NCI-H526 treated with DMSO at 0.1 percent for 48 hours (cell line): Measurements from ENCODE around the gene NECTIN4.
"Not testable (repeated sequence)": the region's sequence is repeated elsewhere in the genome, so short reads cannot be mapped to it uniquely, and the experiment has no call there.

Experiments used
- DNase-seq: peaks from one replicate; lab custom pipeline; 2025; lab: John Stamatoyannopoulos, UW

The NECTIN4 gene

DNA sequence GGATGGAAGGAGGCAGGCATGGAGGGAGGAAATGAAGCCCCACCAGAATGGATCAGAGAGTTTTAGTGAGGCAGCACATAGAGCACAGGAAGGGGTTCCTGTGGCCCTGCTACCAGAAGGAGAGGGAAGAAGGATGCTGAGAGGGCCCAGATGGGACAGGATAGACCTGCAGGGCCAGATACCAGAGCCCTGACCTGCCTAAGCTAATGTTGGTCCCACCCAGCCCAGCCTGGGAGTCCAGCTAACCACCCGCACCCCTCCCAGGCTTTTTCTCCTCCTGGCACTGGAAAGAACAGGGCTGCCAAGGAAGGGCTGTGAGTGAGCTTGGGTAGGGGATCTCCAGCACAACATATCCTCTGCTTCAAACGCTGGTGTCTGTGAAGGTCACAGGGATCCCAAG lies 6.9 kb downstream of the NECTIN4 start:
- DNase-seq, result no peak

DNA sequence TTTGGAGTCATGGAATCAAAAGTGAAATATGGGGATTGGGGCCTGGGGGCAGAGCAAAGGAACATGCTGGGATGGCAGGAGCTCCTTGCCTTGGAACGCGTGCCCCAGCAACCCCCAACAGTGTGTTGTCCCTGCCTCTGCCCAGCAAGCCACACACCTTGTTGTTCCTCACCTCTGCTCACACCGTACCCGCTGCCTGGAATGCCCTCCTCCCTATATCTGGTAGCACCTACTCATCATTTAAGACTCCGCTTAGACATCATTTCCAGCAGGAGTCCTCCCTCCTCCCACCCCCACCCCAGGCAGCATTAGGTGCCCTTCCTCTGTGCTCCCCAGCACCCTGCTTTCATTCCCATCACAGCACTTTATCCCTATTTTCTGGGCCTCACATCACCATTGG lies 7.8 kb downstream of the NECTIN4 start:
- DNase-seq, result no peak

DNA sequence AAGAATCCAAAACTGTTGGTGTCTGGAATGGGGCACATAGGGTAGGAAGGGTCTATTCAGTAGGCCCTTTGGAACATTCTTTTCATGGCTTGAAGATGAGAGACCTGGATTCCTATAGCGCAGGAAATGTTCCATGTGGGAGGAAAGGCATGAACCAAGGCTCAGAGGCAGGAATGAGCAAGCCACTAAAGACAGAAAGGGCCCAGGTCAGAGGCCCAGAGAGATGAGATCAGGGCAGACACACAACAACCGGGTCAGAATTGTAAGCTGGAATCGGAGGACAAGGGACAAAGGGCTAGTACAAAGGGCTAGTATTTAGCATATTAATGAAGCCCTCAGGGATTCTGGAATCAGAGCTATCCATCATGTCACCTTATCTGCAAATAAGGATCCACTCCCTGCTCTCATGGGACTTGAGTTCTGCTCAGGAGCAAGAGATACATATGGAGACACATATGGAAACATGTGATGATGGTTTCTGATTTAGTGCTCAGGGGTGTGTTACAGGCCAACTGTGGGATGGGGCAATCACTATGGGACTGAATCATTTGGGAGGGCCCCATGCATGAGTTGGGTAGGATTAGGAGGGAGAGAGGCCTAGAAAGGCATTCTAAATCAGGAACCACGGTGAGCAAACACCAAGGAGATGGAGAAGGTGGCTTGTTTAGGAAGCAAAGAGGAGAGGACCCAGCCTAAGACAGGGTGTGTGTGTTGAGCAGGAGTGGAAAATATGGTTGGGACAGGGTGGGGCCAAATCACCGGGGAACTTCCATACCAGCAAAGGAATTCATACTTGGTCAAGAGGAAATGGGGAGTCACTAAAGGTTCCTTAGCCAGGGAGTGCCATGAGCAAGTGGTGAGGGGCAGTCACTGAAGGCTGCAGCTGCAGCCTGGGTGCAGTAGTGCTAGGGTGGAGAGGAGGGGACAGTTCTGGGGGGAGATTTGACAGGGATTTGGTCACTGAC lies 8.6 kb downstream of the NECTIN4 start:
- no peak for DNase-seq

DNA sequence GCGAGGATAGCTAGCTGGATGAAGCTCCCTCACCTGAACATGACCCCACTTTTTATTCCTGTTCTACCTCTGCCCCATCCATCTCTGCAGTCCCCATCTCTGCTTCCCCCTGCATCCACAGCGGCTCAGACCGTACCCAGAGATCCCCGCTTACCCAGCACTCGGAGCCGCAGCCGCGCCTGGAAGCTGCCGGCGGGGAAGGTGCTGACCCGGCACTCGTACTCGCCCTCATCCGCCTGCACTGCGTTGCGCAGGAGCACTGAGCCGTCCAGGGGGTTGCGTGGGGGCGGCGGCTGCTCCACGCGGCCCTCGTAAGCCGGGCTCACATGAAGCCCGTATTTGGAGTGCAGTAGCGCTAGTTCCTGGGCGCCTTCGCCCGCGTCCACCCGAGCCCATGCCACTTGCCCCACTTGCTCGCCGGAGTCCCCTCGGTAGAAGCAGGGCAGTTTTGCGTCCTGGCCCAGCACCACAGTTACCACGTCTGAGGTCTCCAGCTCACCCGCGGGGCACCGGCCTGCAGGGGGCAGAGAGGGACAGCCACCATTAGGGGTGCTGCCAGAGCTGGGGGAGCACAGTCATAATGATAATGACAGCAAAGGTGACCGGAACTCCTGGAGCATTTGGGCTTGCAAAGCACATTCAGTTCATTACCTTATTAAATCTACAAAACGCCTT lies 9.8 kb downstream of the NECTIN4 start:
- no peak for DNase-seq

DNA sequence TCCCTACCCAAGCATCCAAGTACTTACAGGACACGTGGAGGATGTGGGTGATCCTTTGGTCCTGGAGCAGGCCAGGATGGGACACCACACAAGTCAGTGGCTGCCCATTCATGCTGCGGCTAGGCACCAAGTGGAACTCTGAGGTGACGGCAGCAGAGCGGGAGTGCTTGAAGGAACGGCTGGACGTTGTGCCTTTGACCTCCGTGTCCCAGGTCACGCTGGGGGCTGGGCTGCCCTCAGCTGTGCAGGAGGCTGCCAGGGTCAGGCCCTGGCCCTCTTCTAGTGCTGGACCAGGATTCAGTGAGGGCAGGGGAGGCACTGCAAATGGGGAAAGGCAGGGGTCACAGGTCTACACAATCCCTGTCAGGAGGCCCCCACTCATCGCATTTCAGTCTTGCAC lies 11.9 kb downstream of the NECTIN4 start:
- DNase-seq, result no peak

DNA sequence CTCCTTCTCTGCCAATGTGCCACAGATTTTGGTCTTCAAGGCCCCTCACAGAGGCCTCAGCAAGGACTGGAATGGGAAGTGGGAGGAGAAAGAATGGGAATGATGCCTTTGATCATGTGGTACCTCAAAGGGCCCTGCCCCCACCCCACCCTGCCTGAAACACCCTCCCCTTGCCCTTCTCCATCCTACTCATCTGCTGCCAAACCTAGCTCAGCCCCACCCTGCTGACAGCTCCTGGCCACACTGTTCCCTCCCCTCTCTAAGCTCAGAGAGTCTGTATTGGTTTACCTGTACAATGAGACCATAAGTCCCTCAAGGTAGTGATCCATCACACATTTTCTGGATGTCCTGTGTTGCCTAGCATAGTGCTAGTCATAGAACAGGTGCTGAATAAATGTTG lies 12.9 kb downstream of the NECTIN4 start:
- DNase-seq, result no peak

DNA sequence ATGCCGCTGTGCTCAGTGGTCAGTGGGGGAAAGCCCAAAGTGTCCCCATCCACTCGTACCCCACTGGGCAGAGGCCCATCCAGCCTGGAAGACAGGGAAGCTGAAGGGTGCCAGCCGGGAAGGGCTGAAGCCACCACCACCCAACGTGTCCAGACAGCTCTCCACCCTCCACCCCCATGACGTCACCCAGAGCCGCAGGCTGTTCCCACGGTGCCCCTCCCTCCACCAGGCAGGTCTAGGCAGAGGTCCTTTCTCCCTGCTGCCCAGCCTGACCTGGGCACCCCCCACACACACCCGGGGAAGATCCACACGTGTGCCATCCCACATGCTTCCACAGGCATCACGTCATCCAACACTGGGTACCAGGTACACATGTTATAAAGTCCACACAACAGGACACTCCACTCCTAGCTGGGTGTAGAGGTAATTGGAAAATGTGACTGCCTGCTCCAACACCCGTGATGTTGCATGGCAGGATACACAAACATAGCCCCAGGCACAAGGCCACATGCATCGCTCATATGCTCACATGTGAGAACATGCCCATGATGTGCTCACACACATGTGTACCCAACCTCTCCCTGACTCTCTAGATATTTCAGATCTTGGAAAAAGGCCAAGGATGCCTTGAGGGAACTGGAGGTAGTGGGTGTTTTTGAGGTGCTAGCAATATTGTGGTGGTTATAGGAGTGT lies 14.5 kb downstream of the NECTIN4 start:
- DNase-seq, result no peak

DNA sequence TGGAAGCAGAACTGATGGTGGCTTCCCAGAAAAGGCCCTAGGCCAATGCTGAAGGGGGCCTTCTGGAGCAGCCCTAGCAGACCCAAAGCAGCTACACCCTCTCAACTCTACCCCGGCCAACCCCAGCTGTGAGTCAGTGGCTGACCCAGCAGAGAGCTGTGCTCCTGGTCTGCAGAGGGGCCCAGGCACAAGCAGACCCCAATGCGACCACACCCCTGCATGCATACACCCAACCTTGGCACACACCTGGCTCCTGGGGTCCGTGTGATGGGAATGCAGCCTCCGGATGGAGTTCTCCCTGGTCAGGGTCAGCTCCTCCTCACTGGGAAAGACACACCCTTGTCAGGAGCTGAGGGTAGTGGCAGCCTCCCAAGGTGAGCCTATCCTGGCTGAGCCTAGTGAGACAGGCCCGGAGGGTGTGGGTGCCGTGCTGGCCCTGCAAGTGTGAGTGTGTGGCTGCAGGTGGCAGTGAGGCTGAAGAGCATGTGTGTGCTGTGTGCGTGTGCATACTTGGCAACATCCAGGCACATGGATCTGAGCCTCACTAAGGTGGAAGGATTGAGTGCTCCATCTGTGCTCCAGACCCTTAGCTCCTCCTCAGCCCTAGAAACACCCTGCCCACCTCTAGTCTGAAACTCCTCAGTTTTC lies 15.8 kb downstream of the NECTIN4 start:
- no peak for DNase-seq

DNA sequence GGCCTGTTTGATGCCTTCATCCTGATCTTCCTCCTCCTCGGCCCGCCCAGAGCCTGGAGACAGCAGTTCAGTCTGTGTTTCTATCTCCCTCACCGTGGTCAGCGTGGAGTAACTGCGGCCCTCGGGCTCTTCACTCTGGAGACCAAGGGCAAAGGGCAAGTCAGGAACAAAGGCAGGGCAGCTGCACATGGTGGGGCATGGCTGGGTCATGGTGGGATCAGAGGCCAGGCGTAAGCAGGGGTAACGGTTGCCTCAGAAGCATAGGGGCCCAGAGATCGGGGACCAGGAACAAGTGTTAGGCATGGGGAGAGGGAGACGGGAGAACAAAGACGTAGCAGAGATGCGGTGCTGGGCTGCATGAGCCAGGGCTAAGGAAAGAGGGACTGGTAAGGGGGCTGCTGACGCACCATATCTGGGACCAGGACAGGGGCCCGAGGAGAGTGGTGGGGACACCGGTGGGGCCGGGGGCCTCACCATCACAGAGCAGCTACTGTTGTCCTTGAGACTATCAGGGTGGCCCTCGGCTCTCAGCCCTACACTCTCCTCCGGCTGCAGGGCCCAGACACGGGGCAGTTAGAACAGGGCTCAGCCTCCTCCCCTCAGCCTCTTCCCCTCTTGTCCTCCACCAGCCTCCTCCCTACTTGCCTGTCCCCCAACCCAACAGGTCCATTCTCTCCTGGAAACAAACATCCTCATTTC lies 16.5 kb downstream of the NECTIN4 start:
- no peak for DNase-seq

DNA sequence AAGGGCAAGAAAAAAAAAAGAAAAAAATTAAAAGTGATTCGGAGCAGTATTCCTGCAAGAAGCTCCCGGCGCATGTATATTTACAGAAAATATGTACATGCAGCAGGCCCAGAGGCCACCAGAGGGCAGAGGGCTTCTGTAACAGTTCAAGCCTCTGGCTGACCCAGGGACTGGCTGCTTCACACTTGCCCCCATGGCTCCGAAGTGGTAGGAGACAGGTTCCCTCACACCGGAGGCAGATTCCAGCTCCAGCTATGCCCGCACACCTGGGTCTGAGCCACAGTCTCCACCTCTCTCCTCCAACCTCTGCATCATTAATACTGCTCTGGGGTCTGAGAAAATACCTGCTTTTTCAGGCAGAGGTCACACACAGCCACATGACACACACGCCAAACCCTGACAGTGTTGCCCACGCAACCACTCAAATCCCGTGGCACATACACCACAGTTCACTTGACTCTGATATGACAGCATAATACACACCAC lies 17.4 kb downstream of the NECTIN4 start:
- DNase-seq, result peak; percentile 14

DNA sequence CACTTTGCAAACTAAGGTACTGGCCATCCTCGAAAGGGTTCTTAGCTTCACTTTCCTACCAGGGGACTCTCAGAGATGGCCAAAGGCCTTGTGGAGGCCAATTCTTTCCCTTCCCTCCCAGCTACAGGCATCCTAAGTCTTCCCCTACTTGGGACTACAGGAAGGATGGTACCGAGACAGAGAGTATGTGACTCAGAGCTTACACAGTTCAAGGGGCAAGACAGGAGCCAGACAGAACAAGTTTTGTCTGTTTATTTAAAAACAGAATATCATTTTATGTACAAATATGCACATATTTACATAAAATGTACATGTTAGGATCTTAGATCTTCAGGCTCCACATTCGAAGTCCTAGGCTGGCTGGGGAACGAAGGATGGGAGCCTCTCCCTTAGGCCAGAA lies 18.6 kb downstream of the NECTIN4 start:
- no peak for DNase-seq

DNA sequence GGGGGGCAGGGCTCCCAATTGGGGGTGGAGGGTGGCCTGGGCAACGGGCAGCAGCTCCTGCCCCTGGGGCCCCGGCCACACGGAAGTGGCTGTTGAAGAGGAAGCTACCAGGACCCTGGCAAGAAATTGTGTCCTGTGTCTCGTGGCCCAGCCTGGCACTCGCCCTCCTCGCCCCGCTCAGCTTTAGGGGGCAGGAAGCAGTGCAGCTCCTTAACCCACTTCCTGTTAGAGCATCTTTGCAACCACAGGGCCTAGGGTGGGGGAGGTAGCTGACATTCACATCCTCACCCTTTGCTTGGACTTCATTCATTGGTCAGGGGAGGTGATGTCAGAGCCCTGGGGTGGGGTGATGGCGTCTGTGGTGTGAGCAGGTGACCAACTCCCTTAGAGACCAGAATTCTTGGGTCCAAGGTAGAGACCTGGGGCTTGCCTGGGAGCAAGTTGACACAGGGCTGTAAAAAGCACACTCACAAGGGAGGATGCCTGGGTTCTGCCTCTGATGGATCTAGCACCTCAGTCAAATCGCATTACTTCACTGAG lies 19.6 kb downstream of the NECTIN4 start, which contains the start of gene ARHGAP30:
ARHGAP30 (minus strand) TSS at position 161 of the 540 bp plus-strand sequence. CDS start 267 bp downstream, outside the sequence.
- no peak for DNase-seq

DNA sequence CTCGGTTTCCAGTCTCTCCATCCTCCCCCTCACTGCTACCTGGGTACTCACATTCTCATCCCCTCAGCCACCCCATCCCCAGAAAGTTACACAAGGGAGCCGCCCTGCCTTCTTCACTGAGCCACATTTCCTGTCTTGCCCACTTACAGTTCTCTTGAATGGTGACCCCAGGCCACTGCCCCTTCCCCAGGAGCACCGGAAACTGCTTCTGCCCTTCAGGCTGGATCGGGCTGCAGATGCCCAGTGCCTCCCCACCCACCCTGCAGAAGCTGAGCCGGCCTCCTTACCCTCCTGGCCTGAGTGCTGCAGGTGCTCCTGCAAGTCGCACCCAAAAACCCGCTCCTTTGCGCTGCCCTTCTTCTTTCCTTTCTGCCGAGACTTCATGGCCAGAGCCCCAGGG lies 20.1 kb downstream of the NECTIN4 start:
- DNase-seq, result no peak

DNA sequence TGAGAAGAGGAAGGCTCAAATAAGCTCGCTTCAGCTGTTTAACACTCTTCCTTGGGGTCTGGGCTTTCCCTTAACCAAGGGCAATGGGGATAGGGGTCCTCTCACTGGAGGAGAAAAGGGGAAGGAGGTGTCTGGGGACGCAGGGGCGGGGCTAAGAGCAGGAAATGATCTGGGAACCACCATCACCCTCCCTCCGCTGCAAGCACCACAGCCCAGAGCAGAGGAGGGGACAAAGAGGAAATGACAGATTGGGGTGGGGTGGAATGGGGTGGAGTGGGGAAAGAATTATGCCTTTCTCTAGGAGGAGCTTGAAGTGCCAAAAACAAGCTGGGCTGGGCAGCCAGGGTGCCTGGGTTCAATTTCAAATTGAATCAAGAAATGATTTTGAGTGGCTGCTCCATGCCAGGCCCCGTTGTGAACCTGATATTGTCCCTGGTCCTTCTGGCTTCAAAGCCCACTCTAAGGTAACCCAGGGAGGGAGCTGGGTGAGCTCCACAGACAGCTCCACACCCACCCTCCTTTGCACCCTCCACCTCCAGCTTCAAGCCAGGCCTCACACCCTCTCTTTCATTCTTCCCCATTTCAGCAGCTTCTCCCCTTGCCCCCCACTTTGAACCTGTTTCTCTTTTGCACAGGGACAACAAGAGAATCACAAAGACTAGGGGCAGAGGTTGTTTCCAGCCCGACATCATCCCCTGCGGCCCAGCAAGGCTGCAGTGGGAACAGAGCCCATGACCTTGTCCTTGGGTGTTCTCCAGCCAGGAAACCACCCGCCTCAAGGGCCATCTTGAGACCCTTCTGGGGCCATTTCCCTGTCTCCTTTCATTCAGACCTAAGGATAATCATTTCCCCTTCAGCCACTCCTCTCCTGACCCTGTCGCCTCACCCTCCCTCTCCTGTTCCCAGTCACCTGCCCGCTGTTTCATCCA lies 20.8 kb downstream of the NECTIN4 start:
- no peak for DNase-seq

DNA sequence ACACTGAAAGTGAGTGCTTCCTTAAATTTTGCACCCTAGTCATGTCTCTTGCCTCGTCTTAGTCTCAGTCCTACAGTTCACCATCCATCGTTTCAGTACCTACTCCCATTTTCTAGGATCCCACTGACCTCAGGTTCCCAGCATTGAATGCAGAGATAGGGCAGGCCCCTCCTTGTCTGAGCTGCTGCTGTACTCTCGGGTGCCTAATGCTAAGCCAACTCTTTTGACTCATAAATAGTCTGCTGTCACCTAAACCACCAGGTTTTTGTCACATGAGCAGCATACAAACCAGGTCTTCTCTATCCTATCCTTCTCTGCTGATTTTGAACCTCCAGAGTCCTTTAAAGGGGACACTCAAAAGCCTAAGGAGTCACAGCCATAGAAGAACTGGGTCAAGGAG lies 22.7 kb downstream of the NECTIN4 start:
- DNase-seq, result no peak

DNA sequence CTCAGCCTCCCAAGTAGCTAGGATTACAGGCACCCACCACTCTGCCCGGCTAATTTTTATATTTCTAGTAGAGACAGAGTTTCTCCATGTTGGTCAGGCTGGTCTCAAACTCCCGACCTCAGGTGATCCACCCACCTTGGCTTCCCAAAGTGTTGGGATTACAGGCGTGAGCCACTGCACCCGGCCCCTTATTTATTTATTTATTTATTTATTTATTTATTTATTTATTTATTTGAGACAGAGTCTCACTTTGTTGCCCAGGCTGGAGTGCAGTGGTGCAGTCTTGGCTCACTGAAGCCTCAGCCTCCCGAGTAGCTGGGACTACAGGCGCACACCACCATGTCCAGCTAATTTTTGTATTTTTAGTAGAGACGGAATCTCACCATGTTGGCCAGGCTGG lies 23.7 kb downstream of the NECTIN4 start:
- DNase-seq, result not testable (repeated sequence)

DNA sequence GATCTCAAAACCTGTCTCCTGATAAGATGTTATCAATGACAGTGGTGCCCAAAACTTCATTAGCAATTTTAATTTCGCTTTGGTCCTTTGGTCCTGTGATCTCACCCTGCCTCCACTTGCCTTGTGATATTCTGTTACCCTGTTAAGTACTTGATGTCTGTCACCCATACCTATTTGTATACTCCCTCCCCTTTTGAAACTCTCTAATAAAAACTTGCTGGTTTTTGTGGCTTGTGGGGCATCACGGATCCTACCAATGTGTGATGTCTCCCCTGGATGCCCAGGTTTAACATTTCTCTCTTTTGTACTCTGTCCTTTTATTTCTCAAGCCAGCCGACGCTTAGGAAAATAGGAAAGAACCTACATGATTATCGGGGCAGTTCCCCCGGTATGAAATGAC lies 25.4 kb downstream of the NECTIN4 start:
- not testable (repeated sequence) for DNase-seq

DNA sequence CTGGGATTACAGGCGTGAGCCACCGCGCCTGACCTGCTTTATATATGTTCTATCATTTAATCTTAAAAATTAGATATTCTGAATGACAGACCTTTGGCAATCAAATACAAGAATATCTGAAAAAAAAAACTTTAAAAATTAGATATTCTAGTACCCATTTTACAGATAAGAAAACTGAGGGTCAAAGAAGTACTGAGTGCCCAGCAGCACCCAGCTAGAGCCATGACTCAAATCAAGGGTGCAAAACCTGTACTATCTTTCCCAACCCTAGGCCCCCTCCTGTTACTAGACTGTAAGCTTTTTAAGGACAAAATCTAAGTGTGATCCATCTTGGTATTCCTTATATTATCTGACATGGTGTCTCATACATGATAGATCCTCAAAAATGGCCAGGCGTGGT lies 27.9 kb downstream of the NECTIN4 start:
- no peak for DNase-seq

DNA sequence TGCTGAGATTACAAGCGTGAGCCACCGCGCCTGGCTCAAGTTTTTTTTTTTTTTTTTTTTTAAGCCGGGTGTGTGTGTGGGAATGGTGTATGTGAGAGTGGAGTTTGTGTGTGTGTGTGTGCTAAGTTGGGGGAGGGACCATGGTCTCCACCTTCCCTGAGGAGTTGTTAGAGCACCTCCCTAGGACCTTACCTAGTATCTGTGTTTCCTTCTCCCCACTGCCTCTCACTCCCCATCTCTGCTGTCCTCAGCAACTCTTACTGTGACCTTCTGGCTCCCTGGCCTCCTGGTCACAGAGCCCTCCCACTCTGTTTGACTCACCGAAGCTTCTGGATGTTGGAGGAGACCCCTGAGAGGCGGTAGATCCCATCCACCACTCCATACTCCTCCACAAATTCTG lies 30.1 kb downstream of the NECTIN4 start:
- DNase-seq, result no peak

DNA sequence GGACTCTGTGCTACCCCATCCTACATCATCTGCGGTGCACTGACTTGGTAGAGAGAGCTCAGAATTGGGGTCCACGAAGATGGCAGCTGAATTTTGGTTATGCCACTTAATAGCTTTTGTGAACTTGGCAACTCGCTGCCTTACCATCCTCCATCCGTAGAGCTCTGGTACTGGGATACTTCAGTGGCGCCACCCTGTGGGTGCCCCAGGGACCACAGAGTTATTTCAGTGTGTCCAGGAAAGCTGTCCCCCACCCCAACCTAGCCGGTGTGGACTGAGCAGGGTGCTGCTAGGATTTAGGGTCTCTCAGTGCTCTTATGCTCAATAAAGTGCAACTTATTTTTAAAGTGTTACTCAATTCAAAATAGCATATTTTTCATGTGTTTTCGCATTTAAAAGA lies 34.6 kb downstream of the NECTIN4 start:
- no peak for DNase-seq
